Measurements from ENCODE around the gene LIMCH1. TPM values are rescaled to one million over a fixed set of nuclear protein-coding genes. Genes with fewer than 3 reads are reported as not detected.
"Not testable (repeated sequence)": the region's sequence is repeated elsewhere in the genome, so short reads cannot be mapped to it uniquely, and the experiment has no call there.

The LIMCH1 gene
- 87.2 TPM for total RNA-seq

- Histone ChIP-seq H3K27ac (ENCODE audit: low read depth, low read length) (peak within 1 kb of the TSS; percentile 94), H3K36me3 (ENCODE audit: control insufficient read depth in 3 of 3, insufficient read depth in 3 of 3, low read length in 3 of 3) (no peaks in the 10 kb centered on the region), H3K9ac (ENCODE audit: low read depth in 1 of 3, low read length in 3 of 3) (peak within 1 kb of the TSS; percentile 69 to 81 (median 78)), H3K9me3 (ENCODE audit: control insufficient read depth in 3 of 3, low read length in 3 of 3) (no peaks in the 10 kb centered on the region), H3K4me1 (ENCODE audit: control insufficient read depth in 3 of 3, insufficient read depth in 3 of 3, low read length in 3 of 3) (peaks cover 33 to 67% (median 58%) of the 10 kb centered on the region in 3 donors), H3K4me3 (ENCODE audit: low read length in 3 of 3) (peak within 1 kb of the TSS; percentile 55 to 67 (median 61)), H3K27me3 (ENCODE audit: control insufficient read depth in 3 of 3, insufficient read depth in 3 of 3, low read length in 3 of 3) (no peaks in the 10 kb centered on the region)
These were observed at the start of gene LIMCH1 for GRCh38 chr4:41538017-41538733. Gene LIMCH1 (plus strand): TSS chr4:41538157. CDS start chr4:41605996, 67,839 bp downstream.

GRCh38 chr4:41491081-41491576 lies 46.8 kb upstream of the LIMCH1 start:
- not testable (repeated sequence) for H3K27me3 ChIP-seq (ENCODE audit: control insufficient read depth in 3 of 3, insufficient read depth in 3 of 3, low read length in 3 of 3); H3K27ac ChIP-seq (ENCODE audit: low read depth, low read length); H3K36me3 ChIP-seq (ENCODE audit: control insufficient read depth in 3 of 3, insufficient read depth in 3 of 3, low read length in 3 of 3); H3K9ac ChIP-seq (ENCODE audit: low read depth in 1 of 3, low read length in 3 of 3); H3K9me3 ChIP-seq (ENCODE audit: control insufficient read depth in 3 of 3, low read length in 3 of 3); H3K4me1 ChIP-seq (ENCODE audit: control insufficient read depth in 3 of 3, insufficient read depth in 3 of 3, low read length in 3 of 3); H3K4me3 ChIP-seq (ENCODE audit: low read length in 3 of 3)

- H3K36me3 ChIP-seq (ENCODE audit: control insufficient read depth in 3 of 3, insufficient read depth in 3 of 3, low read length in 3 of 3), result peaks cover 0 to 10% (median 0%) of the 10 kb centered on the region in 3 donors
- no peaks in the 10 kb centered on the region for H3K27me3 ChIP-seq (ENCODE audit: control insufficient read depth in 3 of 3, insufficient read depth in 3 of 3, low read length in 3 of 3)
- no peak overlapping the region for H3K4me3 ChIP-seq (ENCODE audit: low read length in 3 of 3)
- no peak overlapping the region for H3K27ac ChIP-seq (ENCODE audit: low read depth, low read length)
- no peak overlapping the region for H3K9ac ChIP-seq (ENCODE audit: low read depth in 1 of 3, low read length in 3 of 3)
- no peaks in the 10 kb centered on the region for H3K9me3 ChIP-seq (ENCODE audit: control insufficient read depth in 3 of 3, low read length in 3 of 3)
- H3K4me1 ChIP-seq (ENCODE audit: control insufficient read depth in 3 of 3, insufficient read depth in 3 of 3, low read length in 3 of 3), result peaks cover 0 to 6% (median 0%) of the 10 kb centered on the region in 3 donors
These were observed 41.0 kb upstream of the LIMCH1 start for GRCh38 chr4:41496977-41497376.

- H3K9me3 ChIP-seq (ENCODE audit: control insufficient read depth in 3 of 3, low read length in 3 of 3), result no peaks in the 10 kb centered on the region
These were observed 39.8 kb upstream of the LIMCH1 start for GRCh38 chr4:41498177-41498576.

GRCh38 chr4:41504167-41504818 lies 33.7 kb upstream of the LIMCH1 start:
- Histone ChIP-seq H3K27me3 (ENCODE audit: control insufficient read depth in 3 of 3, insufficient read depth in 3 of 3, low read length in 3 of 3) (no peaks in the 10 kb centered on the region), H3K27ac (ENCODE audit: low read depth, low read length) (no peak overlapping the region), H3K4me3 (ENCODE audit: low read length in 3 of 3) (no peak overlapping the region), H3K9me3 (ENCODE audit: control insufficient read depth in 3 of 3, low read length in 3 of 3) (no peaks in the 10 kb centered on the region), H3K9ac (ENCODE audit: low read depth in 1 of 3, low read length in 3 of 3) (no peak overlapping the region), H3K4me1 (ENCODE audit: control insufficient read depth in 3 of 3, insufficient read depth in 3 of 3, low read length in 3 of 3) (peaks cover 3 to 31% (median 9%) of the 10 kb centered on the region in 3 donors), H3K36me3 (ENCODE audit: control insufficient read depth in 3 of 3, insufficient read depth in 3 of 3, low read length in 3 of 3) (no peaks in the 10 kb centered on the region)

More at GRCh38 chr4:41498177-41498576, 39.8 kb upstream of the LIMCH1 start:
- H3K4me1 ChIP-seq (ENCODE audit: control insufficient read depth in 3 of 3, insufficient read depth in 3 of 3, low read length in 3 of 3), result peaks cover 0 to 6% (median 0%) of the 10 kb centered on the region in 3 donors
- no peak overlapping the region for H3K27ac ChIP-seq (ENCODE audit: low read depth, low read length)
- no peaks in the 10 kb centered on the region for H3K27me3 ChIP-seq (ENCODE audit: control insufficient read depth in 3 of 3, insufficient read depth in 3 of 3, low read length in 3 of 3)
- peaks cover 0 to 10% (median 0%) of the 10 kb centered on the region in 3 donors for H3K36me3 ChIP-seq (ENCODE audit: control insufficient read depth in 3 of 3, insufficient read depth in 3 of 3, low read length in 3 of 3)
- peak overlapping the region in 1 of 3 donors; percentile 12 for H3K9ac ChIP-seq (ENCODE audit: low read depth in 1 of 3, low read length in 3 of 3)
- no peak overlapping the region for H3K4me3 ChIP-seq (ENCODE audit: low read length in 3 of 3)

GRCh38 chr4:41505161-41505661 lies 32.7 kb upstream of the LIMCH1 start:
- Histone ChIP-seq H3K36me3 (ENCODE audit: control insufficient read depth in 3 of 3, insufficient read depth in 3 of 3, low read length in 3 of 3) (no peaks in the 10 kb centered on the region), H3K27ac (ENCODE audit: low read depth, low read length) (peak overlapping the region; percentile 1), H3K4me3 (ENCODE audit: low read length in 3 of 3) (no peak overlapping the region), H3K9ac (ENCODE audit: low read depth in 1 of 3, low read length in 3 of 3) (no peak overlapping the region), H3K27me3 (ENCODE audit: control insufficient read depth in 3 of 3, insufficient read depth in 3 of 3, low read length in 3 of 3) (no peaks in the 10 kb centered on the region), H3K4me1 (ENCODE audit: control insufficient read depth in 3 of 3, insufficient read depth in 3 of 3, low read length in 3 of 3) (peaks cover 6 to 33% (median 12%) of the 10 kb centered on the region in 3 donors), H3K9me3 (ENCODE audit: control insufficient read depth in 3 of 3, low read length in 3 of 3) (no peaks in the 10 kb centered on the region)

- no peaks in the 10 kb centered on the region for H3K36me3 ChIP-seq (ENCODE audit: control insufficient read depth in 3 of 3, insufficient read depth in 3 of 3, low read length in 3 of 3)
- H3K9me3 ChIP-seq (ENCODE audit: control insufficient read depth in 3 of 3, low read length in 3 of 3), result no peaks in the 10 kb centered on the region
- H3K4me1 ChIP-seq (ENCODE audit: control insufficient read depth in 3 of 3, insufficient read depth in 3 of 3, low read length in 3 of 3), result peaks cover 6 to 33% (median 12%) of the 10 kb centered on the region in 3 donors
- H3K27ac ChIP-seq (ENCODE audit: low read depth, low read length), result no peak overlapping the region
- no peak overlapping the region for H3K4me3 ChIP-seq (ENCODE audit: low read length in 3 of 3)
- no peak overlapping the region for H3K9ac ChIP-seq (ENCODE audit: low read depth in 1 of 3, low read length in 3 of 3)
- H3K27me3 ChIP-seq (ENCODE audit: control insufficient read depth in 3 of 3, insufficient read depth in 3 of 3, low read length in 3 of 3), result no peaks in the 10 kb centered on the region
These were observed 31.8 kb upstream of the LIMCH1 start for GRCh38 chr4:41506130-41506529.

- Histone ChIP-seq H3K36me3 (ENCODE audit: control insufficient read depth in 3 of 3, insufficient read depth in 3 of 3, low read length in 3 of 3) (no peaks in the 10 kb centered on the region), H3K9me3 (ENCODE audit: control insufficient read depth in 3 of 3, low read length in 3 of 3) (no peaks in the 10 kb centered on the region), H3K9ac (ENCODE audit: low read depth in 1 of 3, low read length in 3 of 3) (no peak overlapping the region), H3K27me3 (ENCODE audit: control insufficient read depth in 3 of 3, insufficient read depth in 3 of 3, low read length in 3 of 3) (no peaks in the 10 kb centered on the region), H3K27ac (ENCODE audit: low read depth, low read length) (no peak overlapping the region), H3K4me1 (ENCODE audit: control insufficient read depth in 3 of 3, insufficient read depth in 3 of 3, low read length in 3 of 3) (peaks cover 6 to 33% (median 12%) of the 10 kb centered on the region in 3 donors), H3K4me3 (ENCODE audit: low read length in 3 of 3) (no peak overlapping the region)
These were observed 30.5 kb upstream of the LIMCH1 start for GRCh38 chr4:41507291-41507947.

- H3K4me1 ChIP-seq (ENCODE audit: control insufficient read depth in 3 of 3, insufficient read depth in 3 of 3, low read length in 3 of 3), result peaks cover 6 to 23% (median 7%) of the 10 kb centered on the region in 3 donors
- no peaks in the 10 kb centered on the region for H3K9me3 ChIP-seq (ENCODE audit: control insufficient read depth in 3 of 3, low read length in 3 of 3)
- H3K27ac ChIP-seq (ENCODE audit: low read depth, low read length), result no peak overlapping the region
- no peaks in the 10 kb centered on the region for H3K36me3 ChIP-seq (ENCODE audit: control insufficient read depth in 3 of 3, insufficient read depth in 3 of 3, low read length in 3 of 3)
- H3K4me3 ChIP-seq (ENCODE audit: low read length in 3 of 3), result no peak overlapping the region
- H3K27me3 ChIP-seq (ENCODE audit: control insufficient read depth in 3 of 3, insufficient read depth in 3 of 3, low read length in 3 of 3), result no peaks in the 10 kb centered on the region
- no peak overlapping the region for H3K9ac ChIP-seq (ENCODE audit: low read depth in 1 of 3, low read length in 3 of 3)
These were observed 28.5 kb upstream of the LIMCH1 start for GRCh38 chr4:41509451-41509866.

Measured in skeletal muscle tissue (tissue), 4 donors.